HG03521 (cell line): ENCODE results near the gene SORL1.
A peak's percentile ranks its signal among the peaks of the same experiment; 100 is the strongest.

ENCODE experiments used
- ATAC-seq: cut with Tn5 transposase; IDR thresholded peaks from one replicate; pipeline ENCODE4 v1.9.1; 2021; ENCODE audit warnings: mild to moderate bottlenecking, moderate library complexity; ENCODE audit not compliant: unreplicated experiment

SORL1 gene

GRCh38 chr11:121561240-121561639 lies 109.1 kb downstream of the SORL1 start:
- ATAC-seq = no peak

DNA sequence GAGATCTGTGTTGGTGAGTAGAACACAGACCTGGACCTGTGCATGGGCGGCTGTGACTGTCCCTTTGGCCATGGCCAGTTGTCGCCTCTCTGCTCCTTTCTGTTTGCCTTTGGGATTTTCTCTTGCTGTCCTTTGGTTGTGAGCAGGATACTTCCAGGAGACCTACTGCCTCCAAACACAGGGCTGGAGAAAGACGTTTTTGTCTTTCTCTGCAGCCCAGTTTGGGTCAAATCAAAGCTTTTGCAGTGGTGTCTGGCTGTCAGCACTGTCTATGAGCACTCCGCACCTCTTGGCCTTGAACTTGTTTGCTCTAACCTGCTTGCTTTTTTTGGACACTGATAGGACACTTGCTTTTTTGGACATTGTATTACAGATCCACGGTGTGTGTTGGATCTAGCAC lies 109.6 kb downstream of the SORL1 start:
- no peak for ATAC-seq

DNA sequence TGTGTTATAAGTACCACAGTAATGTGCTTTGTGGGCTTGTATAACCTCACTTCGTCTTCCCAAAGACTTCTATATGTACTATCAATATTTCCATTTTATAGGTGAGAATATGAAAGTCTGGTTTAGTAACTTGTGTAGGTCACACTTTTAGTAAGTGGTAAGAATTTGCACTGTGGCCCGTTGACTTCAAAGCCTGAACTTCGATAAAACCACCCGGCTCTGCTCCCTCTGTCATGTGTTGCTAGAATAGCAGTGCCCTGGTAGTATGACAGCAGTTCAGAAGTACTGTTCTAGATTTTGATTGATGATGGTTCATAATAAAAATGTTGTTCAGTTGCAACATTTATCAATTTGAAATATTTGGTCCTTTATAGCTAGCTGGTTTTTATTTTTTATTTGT lies 110.9 kb downstream of the SORL1 start:
- no peak for ATAC-seq

DNA sequence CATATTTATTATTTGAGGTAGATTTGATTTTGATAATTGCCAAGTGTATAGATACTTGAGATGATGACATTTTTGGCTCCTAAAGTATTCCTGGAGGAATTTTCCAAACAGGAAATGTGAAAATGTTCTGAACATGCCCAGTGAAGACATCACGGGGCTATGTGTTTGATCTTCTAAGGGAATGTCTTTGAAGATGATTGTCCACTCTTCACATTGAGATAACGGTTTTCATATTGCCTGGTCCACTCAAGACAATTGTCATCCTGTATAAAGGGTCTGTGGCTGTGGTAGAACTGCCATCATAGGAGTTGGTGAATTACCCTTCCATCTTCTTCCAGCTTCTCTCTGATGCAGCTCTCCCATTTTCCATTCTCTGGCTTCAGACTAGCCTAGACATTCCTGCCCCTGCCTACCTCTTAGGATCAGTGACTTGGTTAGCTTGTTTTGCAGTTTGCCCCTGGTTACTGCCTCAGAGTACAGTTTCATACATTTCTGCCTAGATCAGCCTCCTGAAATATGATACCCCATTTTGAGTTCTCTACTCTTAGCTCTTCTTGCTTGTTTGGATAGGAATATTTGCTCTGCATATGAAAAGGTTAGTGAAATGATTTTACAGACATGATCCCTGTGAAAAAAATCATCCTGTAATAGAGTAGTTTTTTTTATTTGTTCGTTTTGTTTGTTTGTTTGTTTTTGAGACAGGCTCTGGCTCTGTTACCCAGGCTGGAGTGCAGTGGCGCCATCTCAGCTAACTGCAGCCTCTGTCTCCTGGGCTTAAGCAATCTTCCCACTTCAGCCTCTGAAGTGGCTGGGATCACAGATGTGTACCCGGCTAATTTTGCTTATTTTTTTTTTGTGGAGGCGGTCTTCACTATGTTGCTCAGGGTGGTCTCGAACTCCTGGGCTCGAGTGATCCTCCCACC lies 112.0 kb downstream of the SORL1 start:
- ATAC-seq = no peak

DNA sequence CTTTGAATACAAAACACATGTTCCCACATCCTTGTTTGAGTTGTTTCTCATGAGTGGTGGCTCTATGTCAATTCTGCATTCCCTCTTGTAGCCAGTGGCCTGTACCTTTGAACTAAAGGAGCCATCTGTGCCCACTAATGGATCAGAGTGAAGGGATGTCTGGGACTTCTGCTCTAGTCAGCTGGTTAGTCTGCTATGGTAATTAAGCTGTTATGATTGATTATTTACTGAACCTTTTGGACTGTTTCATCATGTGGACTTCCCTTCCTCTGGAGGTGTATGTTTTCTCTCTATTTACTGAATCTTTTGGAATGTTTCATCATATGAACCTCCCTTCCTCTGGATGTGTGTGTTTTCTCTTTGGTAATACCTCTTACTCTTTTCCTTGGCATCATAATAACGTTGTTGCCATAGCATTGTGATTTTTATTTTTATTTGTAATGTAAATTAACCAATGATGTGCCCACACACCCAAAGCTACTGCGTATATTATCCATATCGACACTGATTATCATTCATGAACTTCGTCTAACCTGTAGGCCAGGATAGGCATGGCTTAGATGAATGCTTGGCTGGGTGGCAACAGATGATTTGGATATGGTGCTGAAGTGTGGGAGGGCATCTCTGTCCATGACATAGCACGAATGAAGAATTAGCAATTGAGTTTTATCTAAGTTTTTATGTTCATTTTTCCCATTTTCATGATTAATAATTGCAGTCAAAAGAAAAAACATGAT lies 113.0 kb downstream of the SORL1 start:
- ATAC-seq = no peak

DNA sequence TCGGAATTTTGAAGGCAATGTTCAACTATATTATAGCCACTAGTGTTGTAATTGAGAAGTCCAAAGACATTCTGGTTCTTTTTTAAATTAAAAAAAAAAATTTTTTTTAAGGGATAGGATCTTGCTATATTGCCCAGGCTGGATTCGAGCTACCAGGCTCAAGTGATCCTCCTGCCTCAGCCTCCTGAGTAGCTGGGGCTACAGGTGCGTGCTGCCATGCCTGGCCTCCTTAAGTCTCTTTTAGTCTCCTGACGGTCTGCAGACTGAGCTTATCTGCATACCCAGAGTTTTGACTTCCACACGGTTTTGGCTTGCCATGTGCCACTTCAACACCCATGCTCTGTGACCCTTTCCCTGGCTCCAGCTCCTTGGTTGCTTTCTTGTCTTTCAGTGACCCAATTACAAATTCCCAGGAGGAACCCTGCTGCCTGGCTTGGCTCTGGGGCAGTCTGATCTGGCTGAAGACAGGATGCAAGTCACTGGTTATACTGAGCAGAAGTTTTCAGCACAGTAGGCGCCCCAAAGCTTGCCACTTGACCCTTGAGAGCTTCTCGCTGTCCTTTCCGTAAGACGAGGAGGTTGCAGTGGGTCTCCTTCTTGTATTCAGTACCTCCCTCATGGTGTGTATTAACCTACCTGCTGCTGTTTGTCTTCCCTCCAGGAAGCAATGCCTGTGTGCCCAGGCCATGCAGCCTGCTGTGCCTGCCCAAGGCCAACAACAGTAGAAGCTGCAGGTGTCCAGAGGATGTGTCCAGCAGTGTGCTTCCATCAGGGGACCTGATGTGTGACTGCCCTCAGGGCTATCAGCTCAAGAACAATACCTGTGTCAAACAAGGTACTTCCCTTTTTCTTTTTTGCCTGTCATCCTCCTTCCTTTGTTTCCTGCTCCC lies 114.4 kb downstream of the SORL1 start:
- ATAC-seq = no peak

DNA sequence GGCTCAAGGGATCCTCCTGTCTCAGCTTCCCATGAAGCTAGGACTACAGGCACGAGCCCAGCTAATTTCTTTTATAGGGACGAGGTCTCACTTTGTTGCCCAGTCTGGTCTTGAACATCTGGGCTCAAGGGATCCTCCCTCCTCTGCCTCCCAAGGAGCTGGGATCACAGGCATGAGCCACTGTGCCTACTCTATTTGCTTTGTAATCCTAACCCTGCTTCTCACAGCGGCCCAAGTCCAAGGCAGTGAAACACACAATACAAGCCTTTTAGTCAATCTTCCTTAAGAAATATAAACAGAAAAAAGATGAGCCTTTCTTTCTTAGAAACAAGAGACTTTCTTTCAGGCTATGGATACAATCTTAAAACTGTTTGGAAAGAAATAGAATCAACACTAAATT lies 115.9 kb downstream of the SORL1 start:
- ATAC-seq = no peak

DNA sequence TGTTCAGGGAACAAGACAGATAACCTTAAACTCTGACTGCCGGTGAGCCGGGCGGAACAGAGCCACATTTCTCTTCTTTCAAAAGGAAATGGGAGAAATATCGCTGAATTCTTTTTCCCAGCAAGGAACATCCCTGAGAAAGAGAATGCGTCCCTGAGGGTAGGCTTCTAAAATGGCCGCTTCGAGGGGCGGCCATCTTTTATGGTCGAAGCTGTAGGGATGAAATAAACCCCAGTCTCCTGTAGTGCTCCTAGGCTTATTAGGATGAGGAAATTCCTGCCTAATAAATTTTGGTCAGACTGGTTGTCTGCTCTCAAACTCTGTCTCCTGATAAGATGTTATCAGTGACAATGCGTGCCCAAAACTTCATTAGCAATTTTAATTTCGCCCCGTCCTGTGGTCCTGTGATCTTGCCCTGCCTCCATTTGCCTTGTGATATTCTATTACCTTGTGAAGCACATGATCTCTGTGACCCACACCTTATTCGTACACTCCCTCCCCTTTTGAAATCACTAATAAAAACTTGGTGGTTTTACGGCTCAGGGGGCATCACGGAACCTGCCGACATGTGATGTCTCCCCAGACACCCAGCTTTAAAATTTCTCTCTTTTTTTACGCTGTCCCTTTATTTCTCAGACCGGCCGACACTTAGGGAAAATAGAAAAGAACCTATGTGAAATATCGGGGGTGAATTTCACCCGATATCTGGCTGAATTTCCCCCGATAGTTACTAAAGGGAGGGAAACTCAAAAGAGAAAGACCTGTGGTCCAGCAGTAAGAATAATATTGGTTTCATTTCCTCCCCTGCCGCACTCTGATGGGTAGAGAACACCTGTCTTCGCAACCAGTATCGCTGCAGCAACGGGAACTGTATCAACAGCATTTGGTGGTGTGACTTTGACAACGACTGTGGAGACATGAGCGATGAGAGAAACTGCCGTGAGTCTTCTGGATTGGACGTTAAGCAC lies 117.5 kb downstream of the SORL1 start:
- peak; percentile 99 for ATAC-seq

DNA sequence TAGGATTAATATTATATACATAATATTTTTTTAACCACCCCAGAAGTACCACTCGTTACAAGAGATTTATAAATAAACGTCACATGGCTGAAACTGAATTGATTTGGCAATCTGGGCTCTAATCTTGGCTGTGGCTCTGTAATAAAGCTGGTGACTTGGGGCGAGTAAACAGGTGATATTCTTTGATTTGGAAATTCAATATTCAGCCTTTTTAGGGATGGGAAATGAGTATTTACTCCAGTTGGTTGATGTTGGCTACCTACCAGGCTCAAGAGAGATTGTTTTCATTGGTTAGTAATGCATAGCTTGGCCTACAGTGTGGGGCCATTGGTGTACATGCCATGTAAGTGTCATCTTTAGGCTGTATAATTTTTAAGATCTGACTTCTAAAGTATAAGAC lies 118.3 kb downstream of the SORL1 start:
- ATAC-seq = no peak

DNA sequence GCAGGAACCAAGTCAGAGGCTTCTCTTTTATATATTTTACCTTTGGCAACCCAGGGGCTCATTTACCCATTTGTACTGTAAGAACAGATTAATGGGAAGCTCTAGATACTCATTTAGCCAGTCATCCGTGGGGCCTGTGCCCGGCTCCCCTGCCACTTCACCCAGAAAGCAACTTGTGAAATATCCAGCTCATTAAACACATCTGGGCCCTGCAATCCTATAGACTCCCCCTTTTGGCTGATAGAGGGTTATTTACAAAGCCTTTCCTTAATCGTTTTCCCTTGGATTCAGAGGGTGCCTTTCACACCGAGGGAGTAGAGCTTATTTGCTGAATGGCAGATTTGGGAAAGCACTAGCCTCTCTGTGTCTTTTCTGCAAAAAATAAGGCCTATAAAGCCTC lies 119.4 kb downstream of the SORL1 start:
- ATAC-seq = no peak

DNA sequence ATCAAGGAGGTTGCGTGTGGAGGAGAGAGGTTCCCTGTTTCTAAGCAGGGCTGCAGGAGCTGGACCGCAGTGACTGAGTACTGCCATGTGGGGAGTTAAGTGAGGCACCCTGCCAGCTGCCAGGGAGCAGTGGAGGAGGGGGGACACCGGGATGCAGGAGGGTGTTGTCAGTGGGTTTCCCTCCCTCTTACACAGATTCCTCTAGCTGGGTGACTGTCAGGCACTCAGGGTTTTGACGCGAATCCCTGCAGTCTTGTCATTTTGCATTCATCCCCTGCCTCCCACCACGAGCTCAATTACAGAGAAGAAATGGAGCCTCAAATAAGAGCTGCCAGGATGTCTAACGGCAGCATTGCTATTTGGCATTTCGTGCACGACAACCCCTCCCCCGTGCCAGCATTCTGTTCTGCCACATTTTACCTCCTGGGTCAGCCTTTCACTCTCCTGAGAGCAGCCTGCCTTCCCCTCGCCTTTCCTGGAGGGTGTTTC lies 120.5 kb downstream of the SORL1 start:
- no peak for ATAC-seq

GRCh38 chr11:121574801-121575200 lies 122.7 kb downstream of the SORL1 start:
- ATAC-seq = no peak

DNA sequence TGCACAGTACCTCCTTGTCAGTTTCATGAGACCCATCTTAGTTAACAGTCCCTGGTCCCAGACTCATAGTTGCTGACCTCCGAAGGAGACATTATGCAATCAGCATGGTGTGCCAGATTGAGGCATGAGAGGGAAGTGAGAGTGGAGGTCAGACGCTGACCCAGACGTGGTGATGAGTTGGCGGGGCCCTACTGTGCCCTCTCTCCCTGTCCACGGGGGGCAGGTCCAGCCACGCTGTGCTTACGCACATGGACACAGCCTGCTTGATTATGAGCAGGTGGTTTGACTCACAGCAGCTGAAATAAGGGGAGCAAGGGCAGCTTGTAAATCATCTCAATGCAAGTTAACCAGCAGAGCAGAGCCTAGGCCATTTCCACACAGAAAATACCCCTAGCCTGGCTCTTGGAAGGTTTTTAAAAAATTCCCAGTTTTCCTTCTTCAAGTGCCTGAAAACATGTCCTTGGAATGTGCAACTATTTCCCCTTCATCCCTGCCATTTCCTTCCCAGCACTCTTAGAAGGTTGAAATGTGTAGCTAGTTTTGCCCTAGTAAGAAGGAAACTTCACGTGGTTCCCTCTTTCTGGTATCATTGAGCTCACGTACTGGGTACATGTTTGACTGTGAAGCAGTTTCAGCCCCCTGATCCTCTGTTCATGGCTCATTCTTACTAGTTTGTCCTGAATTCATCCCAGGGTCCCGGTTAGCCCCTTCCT lies 123.3 kb downstream of the SORL1 start:
- peak; percentile 71 for ATAC-seq

GRCh38 chr11:121575963-121576290 lies 123.8 kb downstream of the SORL1 start:
- peak; percentile 31 for ATAC-seq

DNA sequence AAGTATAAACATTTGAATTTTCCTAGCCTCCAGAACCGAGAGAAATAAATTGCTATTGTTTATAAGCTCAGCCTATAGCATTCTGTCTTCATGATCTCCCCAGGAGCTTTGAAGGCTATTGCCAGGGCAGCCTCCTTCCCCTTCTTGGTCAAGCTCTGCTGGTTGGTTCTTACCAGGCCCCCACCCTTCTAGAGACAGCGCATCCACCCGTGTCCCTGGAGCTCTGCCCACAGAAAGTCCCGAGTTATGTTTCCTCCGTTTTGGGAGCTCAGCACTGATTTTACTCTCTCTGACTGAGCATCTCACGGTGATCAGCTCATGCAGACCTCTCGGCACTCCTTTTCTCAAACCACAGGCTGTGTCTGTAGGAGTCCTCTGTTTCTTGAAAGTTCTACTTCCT lies 124.4 kb downstream of the SORL1 start:
- no peak for ATAC-seq

- no peak for ATAC-seq
These were observed 125.2 kb downstream of the SORL1 start for GRCh38 chr11:121577106-121577848.

DNA sequence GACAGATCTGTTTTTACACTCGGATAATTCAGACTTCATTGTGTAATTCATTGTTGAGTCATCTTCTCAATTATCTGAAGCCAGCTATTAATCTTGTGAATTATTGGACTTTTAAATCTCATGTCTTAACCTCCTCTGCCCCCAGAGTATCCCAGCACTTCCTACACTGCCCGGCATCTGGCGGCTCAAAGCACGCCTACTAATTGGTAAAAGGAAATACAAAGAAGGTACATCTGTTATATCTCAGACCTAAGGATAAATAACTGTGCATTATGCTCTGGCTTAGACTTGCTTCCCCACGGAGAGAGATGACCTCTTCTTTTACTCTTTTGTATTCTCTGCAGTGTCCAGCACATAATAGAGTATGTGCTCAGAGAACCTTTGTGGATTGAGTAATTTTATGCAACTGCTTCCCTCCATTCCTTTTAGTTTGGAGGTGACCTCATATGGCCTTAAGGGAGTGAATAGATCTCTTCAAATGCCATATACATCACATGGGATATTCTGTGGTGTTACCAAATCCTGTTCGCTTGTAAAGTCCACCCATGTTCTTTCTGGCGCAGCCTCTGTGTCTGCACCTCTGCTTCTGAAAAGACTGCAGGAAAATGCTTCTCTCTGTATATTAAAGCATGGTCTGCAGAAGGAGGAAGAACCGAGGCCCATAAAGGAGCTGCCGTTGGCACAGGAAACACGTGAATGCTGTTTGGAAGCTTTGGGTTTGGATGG lies 126.3 kb downstream of the SORL1 start:
- no peak for ATAC-seq

GRCh38 chr11:121580154-121580553 lies 128.0 kb downstream of the SORL1 start:
- no peak for ATAC-seq
